Neural progenitor cell (in vitro differentiated cells): ENCODE data around the gene BIK. TPM values are rescaled to one million over a fixed set of nuclear protein-coding genes. Genes with fewer than 3 reads are reported as not detected.
A peak's percentile ranks its signal among the peaks of the same experiment; 100 is the strongest.

ENCODE experiments used
- DNase-seq: peaks from one replicate; pipeline ENCODE4 v3.0.0-alpha.2; 2016; ENCODE audit warnings: low spot score
- H2AFZ ChIP-seq: fragments of 200-600 bp; sonication (generic); replicated peaks from 2 replicates; pipeline ENCODE4 v1.6.1; 2016; ENCODE audit warnings: antibody characterized with exemption
- H3F3A ChIP-seq: fragments of 200-600 bp; sonication (generic); 2 replicates; pipeline ENCODE4 v1.6.1; 2016; ENCODE audit warnings: antibody characterized with exemption, low read depth
- H3K27ac ChIP-seq: fragments of 200-600 bp; sonication (generic); 2 replicates; pipeline ENCODE4 v1.5.1; 2016; ENCODE audit warnings: mild to moderate bottlenecking
- H3K27me3 ChIP-seq: fragments of 200-600 bp; sonication (generic); 2 replicates; pipeline ENCODE4 v1.6.1; 2016; ENCODE audit warnings: mild to moderate bottlenecking, moderate library complexity
- H3K36me3 ChIP-seq: fragments of 200-600 bp; sonication (generic); 2 replicates; pipeline ENCODE4 v1.5.1; 2016
- H3K4me1 ChIP-seq: fragments of 200-600 bp; sonication (generic); 2 replicates; pipeline ENCODE4 v1.6.1; 2016; ENCODE audit warnings: mixed run types
- H3K4me2 ChIP-seq: fragments of 200-600 bp; sonication (generic); 2 replicates; pipeline ENCODE4 v1.6.1; 2016
- H3K4me3 ChIP-seq: fragments of 200-600 bp; sonication (generic); 2 replicates; pipeline ENCODE4 v1.5.1; 2016
- H3K79me2 ChIP-seq: fragments of 200-600 bp; sonication (generic); 2 replicates; pipeline ENCODE4 v1.6.1; 2016; ENCODE audit warnings: low read depth
- H3K9ac ChIP-seq: fragments of 200-600 bp; sonication (generic); 2 replicates; pipeline ENCODE4 v1.6.1; 2016
- H3K9me3 ChIP-seq: fragments of 200-600 bp; sonication (generic); 2 replicates; pipeline ENCODE4 v1.5.1; 2016; ENCODE audit warnings: low read depth
- H4K20me1 ChIP-seq: fragments of 200-600 bp; sonication (generic); 2 replicates; pipeline ENCODE4 v1.6.1; 2016; ENCODE audit warnings: low read depth
- H3K27ac Mint-ChIP-seq: 3 replicates; pipeline ENCODE4 v1.8.0; 2021; ENCODE audit warnings: mixed read lengths
- H3K27me3 Mint-ChIP-seq: 2 replicates; pipeline ENCODE4 v1.8.0; 2022; ENCODE audit warnings: low read depth, mild to moderate bottlenecking, inconsistent platforms, moderate library complexity, mixed read lengths; ENCODE audit not compliant: insufficient read depth
- H3K36me3 Mint-ChIP-seq: 3 replicates; pipeline ENCODE4 v1.8.0; 2021; ENCODE audit warnings: mixed read lengths
- H3K4me1 Mint-ChIP-seq: 3 replicates; pipeline ENCODE4 v1.8.0; 2021; ENCODE audit warnings: mixed read lengths
- H3K4me3 Mint-ChIP-seq: 3 replicates; pipeline ENCODE4 v1.8.0; 2021; ENCODE audit warnings: mild to moderate bottlenecking, moderate library complexity, mixed read lengths
- H3K9me3 Mint-ChIP-seq: 3 replicates; pipeline ENCODE4 v1.8.0; 2020; ENCODE audit warnings: mixed read lengths
- CTCF ChIP-seq: fragments of 200-600 bp; sonication (generic); IDR thresholded peaks from 2 replicates; pipeline ENCODE4 v1.5.1; 2017; ENCODE audit warnings: antibody characterized with exemption, mild to moderate bottlenecking
- EZH2 ChIP-seq: fragments of 200-600 bp; sonication (generic); IDR thresholded peaks from 2 replicates; pipeline ENCODE4 v1.6.1; 2017; ENCODE audit warnings: antibody characterized with exemption, mild to moderate bottlenecking, moderate library complexity
- EZH2phosphoT487 ChIP-seq: fragments of 200-600 bp; sonication (generic); IDR thresholded peaks from 2 replicates; pipeline ENCODE4 v1.6.1; 2017; ENCODE audit warnings: antibody characterized with exemption
- total RNA-seq: library from RNA; depleted of rRNA; stranded (reverse); fragments of >200 nt; gene quantifications from 2 replicates; pipeline ENCODE4 v1.2.3, GENCODE V29; 2015; ENCODE audit warnings: low replicate concordance

Gene BIK
- total RNA-seq, 1 donor from 2014 or later = 2.2 TPM

GRCh38 chr22:43157874-43158546, 47.5 kb downstream of the BIK start:
- peak overlapping the region; percentile 76 for H3K27ac Mint-ChIP-seq
- no peak for DNase-seq
- H4K20me1 ChIP-seq = no peaks in the 10 kb centered on the region
- H3F3A ChIP-seq = no peaks in the 10 kb centered on the region
- TF ChIP-seq EZH2 = no peak
- TF ChIP-seq EZH2phosphoT487 = no peak
- no peak for TF ChIP-seq CTCF
- H3K4me1 ChIP-seq = no peaks in the 10 kb centered on the region
- no peak overlapping the region for H2AFZ ChIP-seq
- no peak overlapping the region for H3K27ac ChIP-seq
- no peaks in the 10 kb centered on the region for H3K9me3 ChIP-seq
- H3K9ac ChIP-seq = no peak overlapping the region
- peaks cover 2% of the 10 kb centered on the region for H3K27me3 Mint-ChIP-seq
- no peaks in the 10 kb centered on the region for H3K36me3 ChIP-seq
- no peaks in the 10 kb centered on the region for H3K79me2 ChIP-seq
- no peaks in the 10 kb centered on the region for H3K36me3 Mint-ChIP-seq
- no peak overlapping the region for H3K4me2 ChIP-seq
- H3K4me1 Mint-ChIP-seq = peaks cover 5% of the 10 kb centered on the region
- H3K27me3 ChIP-seq = peaks cover 1% of the 10 kb centered on the region
- H3K4me3 Mint-ChIP-seq = no peak overlapping the region
- no peak overlapping the region for H3K4me3 ChIP-seq
- no peaks in the 10 kb centered on the region for H3K9me3 Mint-ChIP-seq

GRCh38 chr22:43158778-43159483, 48.4 kb downstream of the BIK start:
- H3K9ac ChIP-seq = no peak overlapping the region
- TF ChIP-seq CTCF (no peak), EZH2phosphoT487 (no peak), EZH2 (no peak)
- H4K20me1 ChIP-seq = no peaks in the 10 kb centered on the region

GRCh38 chr22:43159484-43160178, 49.1 kb downstream of the BIK start:
- no peak overlapping the region for H3K4me3 ChIP-seq
- H3K79me2 ChIP-seq = no peaks in the 10 kb centered on the region
- H3K4me3 Mint-ChIP-seq = no peak overlapping the region
- H4K20me1 ChIP-seq = no peaks in the 10 kb centered on the region
- H3K27ac ChIP-seq = no peak overlapping the region
- H3K4me2 ChIP-seq = no peak overlapping the region
- H3F3A ChIP-seq = peaks cover 2% of the 10 kb centered on the region
- no peak overlapping the region for H3K9ac ChIP-seq
- H3K36me3 Mint-ChIP-seq = no peaks in the 10 kb centered on the region
- TF ChIP-seq EZH2phosphoT487 (no peak), CTCF (peak; percentile 61)
- peaks cover 4% of the 10 kb centered on the region for H3K27me3 Mint-ChIP-seq
- DNase-seq = peak; percentile 70
- H3K9me3 ChIP-seq = no peaks in the 10 kb centered on the region
- no peaks in the 10 kb centered on the region for H3K27me3 ChIP-seq
- no peaks in the 10 kb centered on the region for H3K36me3 ChIP-seq
- peaks cover 9% of the 10 kb centered on the region for H3K4me1 Mint-ChIP-seq
- H2AFZ ChIP-seq = no peak overlapping the region
- no peaks in the 10 kb centered on the region for H3K9me3 Mint-ChIP-seq
- H3K4me1 ChIP-seq = no peaks in the 10 kb centered on the region
- no peak overlapping the region for H3K27ac Mint-ChIP-seq

More at GRCh38 chr22:43158778-43159483, 48.4 kb downstream of the BIK start:
- no peak overlapping the region for H3K27ac ChIP-seq
- H3K4me3 Mint-ChIP-seq = no peak overlapping the region
- no peaks in the 10 kb centered on the region for H3K27me3 ChIP-seq
- no peaks in the 10 kb centered on the region for H3K79me2 ChIP-seq
- no peak for DNase-seq
- H3K27ac Mint-ChIP-seq = peak overlapping the region; percentile 76
- H3K27me3 Mint-ChIP-seq = peaks cover 2% of the 10 kb centered on the region
- no peak overlapping the region for H2AFZ ChIP-seq
- no peaks in the 10 kb centered on the region for H3K36me3 Mint-ChIP-seq
- no peak overlapping the region for H3K4me3 ChIP-seq
- peaks cover 5% of the 10 kb centered on the region for H3K4me1 Mint-ChIP-seq
- no peaks in the 10 kb centered on the region for H3K36me3 ChIP-seq
- no peaks in the 10 kb centered on the region for H3K9me3 Mint-ChIP-seq
- H3K4me1 ChIP-seq = no peaks in the 10 kb centered on the region
- no peaks in the 10 kb centered on the region for H3K9me3 ChIP-seq
- no peak overlapping the region for H3K4me2 ChIP-seq
- H3F3A ChIP-seq = no peaks in the 10 kb centered on the region
